SU-DHL-6 (cell line): ENCODE measurements around the gene DPEP2.

ENCODE experiments used
- EZH2phosphoT487 ChIP-seq: fragments of 200-600 bp; sonication (generic), shearing (Covaris generic); conservative IDR thresholded peaks from 2 replicates; pipeline ENCODE4 v1.6.1; 2018; ENCODE audit warnings: mild to moderate bottlenecking, antibody characterized with exemption, low read length, moderate library complexity, mixed read lengths
- TF ChIP-seq, protein P1 (sequence below): fragments of 200-600 bp; sonication (generic); IDR thresholded peaks from one replicate; pipeline ENCODE4 v1.5.1; 2017; ENCODE audit warnings: antibody characterized with exemption, mild to moderate bottlenecking, low read length, moderate library complexity; ENCODE audit not compliant: insufficient read depth, poor library complexity, severe bottlenecking

DNA sequence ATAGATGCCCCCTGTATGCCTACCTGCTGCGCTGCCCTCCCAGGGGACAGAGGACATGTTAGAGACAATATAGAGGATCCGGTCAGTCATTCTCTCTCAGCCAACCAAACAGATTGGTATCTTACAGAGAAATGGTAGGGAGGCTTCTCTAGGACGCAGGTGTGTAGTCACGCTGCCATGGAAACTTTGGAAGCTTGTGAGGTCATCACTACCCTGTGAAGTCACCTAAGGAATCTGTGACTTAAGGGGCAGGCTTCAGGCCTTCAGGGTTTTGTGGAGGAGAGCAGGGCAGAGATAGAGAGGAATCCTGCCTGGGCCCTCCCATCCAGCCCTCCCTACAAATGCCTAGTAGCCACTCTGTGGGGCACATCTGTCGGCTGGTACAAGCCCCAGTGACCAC lies 16.4 kb upstream of the DPEP2 start, which contains the start of gene DPEP2NB:
- TF ChIP-seq, protein P1, sequence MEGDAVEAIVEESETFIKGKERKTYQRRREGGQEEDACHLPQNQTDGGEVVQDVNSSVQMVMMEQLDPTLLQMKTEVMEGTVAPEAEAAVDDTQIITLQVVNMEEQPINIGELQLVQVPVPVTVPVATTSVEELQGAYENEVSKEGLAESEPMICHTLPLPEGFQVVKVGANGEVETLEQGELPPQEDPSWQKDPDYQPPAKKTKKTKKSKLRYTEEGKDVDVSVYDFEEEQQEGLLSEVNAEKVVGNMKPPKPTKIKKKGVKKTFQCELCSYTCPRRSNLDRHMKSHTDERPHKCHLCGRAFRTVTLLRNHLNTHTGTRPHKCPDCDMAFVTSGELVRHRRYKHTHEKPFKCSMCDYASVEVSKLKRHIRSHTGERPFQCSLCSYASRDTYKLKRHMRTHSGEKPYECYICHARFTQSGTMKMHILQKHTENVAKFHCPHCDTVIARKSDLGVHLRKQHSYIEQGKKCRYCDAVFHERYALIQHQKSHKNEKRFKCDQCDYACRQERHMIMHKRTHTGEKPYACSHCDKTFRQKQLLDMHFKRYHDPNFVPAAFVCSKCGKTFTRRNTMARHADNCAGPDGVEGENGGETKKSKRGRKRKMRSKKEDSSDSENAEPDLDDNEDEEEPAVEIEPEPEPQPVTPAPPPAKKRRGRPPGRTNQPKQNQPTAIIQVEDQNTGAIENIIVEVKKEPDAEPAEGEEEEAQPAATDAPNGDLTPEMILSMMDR: no peak
- no peak for TF ChIP-seq EZH2phosphoT487
